ENCODE data around the gene PHTF2.

DNA sequence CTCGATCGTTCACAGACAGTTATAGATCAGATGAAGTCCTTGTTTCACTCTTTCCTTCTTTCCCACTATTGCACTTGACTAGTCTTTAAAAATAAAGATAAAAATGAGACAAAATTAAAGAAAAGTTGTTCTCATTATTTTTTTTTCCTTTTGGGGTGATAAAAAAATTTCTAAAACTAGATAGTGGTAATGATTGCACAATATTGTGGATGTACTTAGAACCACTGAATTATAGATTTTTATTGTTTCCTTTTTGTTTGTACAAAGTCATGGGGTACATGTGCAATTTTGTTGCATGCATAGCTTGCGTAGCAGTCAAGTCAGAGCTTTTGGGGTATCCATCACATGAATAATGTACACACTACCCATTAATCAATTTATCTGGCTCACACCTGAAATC is 97.3 kb downstream of the PHTF2 start:
- no peak for TF ChIP-seq POLR2A (IDR thresholded peaks at IDR 0.05; ENCODE audit: low read depth, low read length)
- TF ChIP-seq SPI1 (IDR thresholded peaks at IDR 0.05; ENCODE audit: low read depth, low read length), result no peak
- TF ChIP-seq TAF1 (IDR thresholded peaks at IDR 0.05; ENCODE audit: low read depth, low read length), result no peak
- no peak for TF ChIP-seq POLR2AphosphoS5 (IDR thresholded peaks at IDR 0.05; ENCODE audit: low read depth, low read length)
- no peak for TF ChIP-seq PAX5 (IDR thresholded peaks at IDR 0.05; ENCODE audit: insufficient read depth, low read length, severe bottlenecking)

All from GM12891 (cell line).